H9 (cell line): ENCODE data around the gene CCL20. TPM values are rescaled to one million over a fixed set of nuclear protein-coding genes. Genes with fewer than 3 reads are reported as not detected.

Experiments used
- DNase-seq: peaks from one replicate; pipeline ENCODE4 v3.0.0-alpha.2; 2017
- H2AFZ ChIP-seq: one replicate; pipeline ENCODE4 v1.6.1; 2013; ENCODE audit warnings: mild to moderate bottlenecking, low read length, control low read depth, moderate library complexity
- H2AK5ac ChIP-seq: 2 replicates; pipeline ENCODE4 v1.6.1; 2013; ENCODE audit warnings: low read length, control low read depth, mixed read lengths; ENCODE audit not compliant: insufficient read length
- H2BK120ac ChIP-seq: one replicate; pipeline ENCODE4 v1.6.1; 2013; ENCODE audit warnings: low read depth, mild to moderate bottlenecking, low read length, control low read depth, inconsistent platforms; ENCODE audit not compliant: poor library complexity, severe bottlenecking
- H2BK12ac ChIP-seq: 2 replicates; pipeline ENCODE4 v1.6.1; 2013; ENCODE audit warnings: low read length, control low read depth, mixed read lengths, low read depth; ENCODE audit not compliant: insufficient read length
- H2BK15ac ChIP-seq: 2 replicates; pipeline ENCODE4 v1.6.1; 2013; ENCODE audit warnings: low read depth, low read length, control low read depth
- H2BK20ac ChIP-seq: one replicate; pipeline ENCODE4 v1.6.1; 2013; ENCODE audit warnings: low read depth, mild to moderate bottlenecking, low read length, control low read depth, inconsistent platforms; ENCODE audit not compliant: poor library complexity, severe bottlenecking
- H2BK5ac ChIP-seq: 2 replicates; pipeline ENCODE4 v1.6.1; 2013; ENCODE audit warnings: low read length, control low read depth, mixed read lengths; ENCODE audit not compliant: insufficient read length
- H3K14ac ChIP-seq: 2 replicates; pipeline ENCODE4 v1.6.1; 2013; ENCODE audit warnings: low read length, control low read depth; ENCODE audit not compliant: insufficient read depth
- H3K18ac ChIP-seq: 2 replicates; pipeline ENCODE4 v1.6.1; 2013; ENCODE audit warnings: low read depth, mild to moderate bottlenecking, mixed read lengths, low read length, control low read depth; ENCODE audit not compliant: insufficient read length
- H3K23ac ChIP-seq: 2 replicates; pipeline ENCODE4 v1.6.1; 2013; ENCODE audit warnings: low read length, control low read depth, mixed read lengths, low read depth; ENCODE audit not compliant: insufficient read length
- H3K23me2 ChIP-seq: 2 replicates; pipeline ENCODE4 v1.6.1; 2013; ENCODE audit warnings: low read depth, mild to moderate bottlenecking, mixed read lengths, low read length, control low read depth; ENCODE audit not compliant: insufficient read length, poor library complexity, severe bottlenecking
- H3K27ac ChIP-seq: 2 replicates; pipeline ENCODE4 v1.5.1; 2013; ENCODE audit warnings: low read length, control low read depth, mixed read lengths, low read depth; ENCODE audit not compliant: insufficient read length
- H3K27me3 ChIP-seq: 2 replicates; pipeline ENCODE4 v1.6.1; 2013; ENCODE audit warnings: low read length, control low read depth, inconsistent platforms; ENCODE audit not compliant: insufficient read depth
- H3K4ac ChIP-seq: 2 replicates; pipeline ENCODE4 v1.6.1; 2013; ENCODE audit warnings: low read depth, mild to moderate bottlenecking, control low read depth, inconsistent platforms, low read length, moderate library complexity
- H3K4me1 ChIP-seq: 2 replicates; pipeline ENCODE4 v1.6.1; 2013; ENCODE audit warnings: low read length, control low read depth, inconsistent platforms; ENCODE audit not compliant: insufficient read depth
- H3K4me2 ChIP-seq: 2 replicates; pipeline ENCODE4 v1.6.1; 2013; ENCODE audit warnings: low read length, control low read depth, mixed read lengths; ENCODE audit not compliant: insufficient read length, insufficient read depth
- H3K56ac ChIP-seq: 2 replicates; pipeline ENCODE4 v1.6.1; 2013; ENCODE audit warnings: low read depth, mild to moderate bottlenecking, mixed read lengths, low read length, control low read depth; ENCODE audit not compliant: insufficient read length
- H3K79me1 ChIP-seq: 2 replicates; pipeline ENCODE4 v1.6.1; 2013; ENCODE audit warnings: low read depth, mild to moderate bottlenecking, moderate library complexity, low read length, control low read depth, inconsistent platforms; ENCODE audit not compliant: insufficient read depth, poor library complexity, severe bottlenecking
- H3K79me2 ChIP-seq: 2 replicates; pipeline ENCODE4 v1.6.1; 2013; ENCODE audit warnings: low read length, control low read depth, inconsistent platforms; ENCODE audit not compliant: insufficient read depth
- H3K9ac ChIP-seq: 2 replicates; pipeline ENCODE4 v1.6.1; 2013; ENCODE audit warnings: low read length, control low read depth, mixed read lengths; ENCODE audit not compliant: insufficient read length; ENCODE audit errors: extremely low read depth
- H3K9me3 ChIP-seq: one replicate; pipeline ENCODE4 v1.6.1; 2013; ENCODE audit warnings: low read depth, low read length, inconsistent platforms; ENCODE audit not compliant: control insufficient read depth
- H3T11ph ChIP-seq: one replicate; pipeline ENCODE4 v1.6.1; 2013; ENCODE audit warnings: mild to moderate bottlenecking, low read length, control low read depth, inconsistent platforms
- H4K20me1 ChIP-seq: one replicate; pipeline ENCODE4 v1.6.1; 2013; ENCODE audit not compliant: control insufficient read depth, insufficient read length, insufficient read depth
- H4K5ac ChIP-seq: 2 replicates; pipeline ENCODE4 v1.6.1; 2013; ENCODE audit warnings: low read depth, mild to moderate bottlenecking, mixed read lengths, low read length, control low read depth; ENCODE audit not compliant: insufficient read length
- H4K8ac ChIP-seq: replicated peaks from 2 replicates; pipeline ENCODE4 v1.6.1; 2013; ENCODE audit warnings: low read length, control low read depth, mixed read lengths, low read depth; ENCODE audit not compliant: insufficient read length
- H4K91ac ChIP-seq: 2 replicates; pipeline ENCODE4 v1.6.1; 2013; ENCODE audit warnings: low read depth, mild to moderate bottlenecking, moderate library complexity, mixed read lengths, low read length, control low read depth; ENCODE audit not compliant: insufficient read length
- H3K27ac Mint-ChIP-seq, 3 experiments: 2 replicates in 2 of 3; 3 replicates in 1 of 3; pipeline ENCODE4 v1.8.0; 2020 to 2021; ENCODE audit warnings: mixed read lengths in 3 of 3, mild to moderate bottlenecking in 1 of 3, moderate library complexity in 1 of 3
- H3K27me3 Mint-ChIP-seq: 2 replicates; pipeline ENCODE4 v1.8.0; 2021; ENCODE audit warnings: low read depth, mild to moderate bottlenecking, moderate library complexity, mixed read lengths
- H3K36me3 Mint-ChIP-seq, 3 experiments: 2 replicates in 2 of 3; 3 replicates in 1 of 3; pipeline ENCODE4 v1.8.0; 2020 to 2021; ENCODE audit warnings: low read depth in 3 of 3, mixed read lengths in 3 of 3; ENCODE audit not compliant: insufficient read depth in 1 of 3
- H3K4me1 Mint-ChIP-seq, 2 experiments: 2 replicates each; pipeline ENCODE4 v1.8.0; 2020; ENCODE audit warnings: mixed read lengths in 2 of 2
- H3K4me3 Mint-ChIP-seq, 2 experiments: 2 replicates in 1 of 2; 3 replicates in 1 of 2; pipeline ENCODE4 v1.8.0; 2020 to 2021; ENCODE audit warnings: mild to moderate bottlenecking in 2 of 2, mixed read lengths in 2 of 2, moderate library complexity in 1 of 2
- H3K9me3 Mint-ChIP-seq, 2 experiments: 2 replicates in 1 of 2; 3 replicates in 1 of 2; pipeline ENCODE4 v1.8.0; 2020; ENCODE audit warnings: mild to moderate bottlenecking in 2 of 2, mixed read lengths in 2 of 2, moderate library complexity in 1 of 2
- CTCF ChIP-seq: fragments of 200-600 bp; sonication (generic); conservative IDR thresholded peaks from 3 replicates; pipeline ENCODE4 v1.8.0; 2021; ENCODE audit warnings: antibody characterized with exemption, mild to moderate bottlenecking
- WGBS: extraction: QIAGEN DNeasy Blood & Tissue Kit; methylation state at CpG from one replicate; pipeline ENCODE4 v1.1.7; 2013; ENCODE audit warnings: missing lambda C conversion rate, low lambda C conversion rate, mixed read lengths; ENCODE audit not compliant: insufficient read length; ENCODE audit errors: extremely low coverage; 5-methylcytosine and 5-hydroxymethylcytosine counted together
- total RNA-seq: library from RNA; stranded (reverse); gene quantifications from 2 replicates; pipeline ENCODE4 v1.2.1, GENCODE V29; 2021

The CCL20 gene
- total RNA-seq, 1 experiment from 2014 or later = not detected

- no CpG with 5 or more reads among the region's 1 CpG for WGBS
- H3K9me3 Mint-ChIP-seq = peaks cover 0 to 2% of the 10 kb centered on the region in 2 experiments; a peak in 1 of 5 replicates
- Histone ChIP-seq H3T11ph (no peak overlapping the region), H2BK12ac (no peak overlapping the region), H3K79me1 (no peaks in the 10 kb centered on the region), H3K14ac (no peak overlapping the region), H2BK20ac (no peak overlapping the region), H2BK5ac (no peak overlapping the region), H2AK5ac (no peak overlapping the region), H4K91ac (no peak overlapping the region), H3K27ac (no peak overlapping the region), H3K9me3 (no peaks in the 10 kb centered on the region), H2AFZ (no peak overlapping the region), H3K18ac (no peak overlapping the region), H3K27me3 (no peaks in the 10 kb centered on the region), H3K23me2 (no peaks in the 10 kb centered on the region), H2BK120ac (no peak overlapping the region), H3K4me1 (no peaks in the 10 kb centered on the region), H4K8ac (no peak overlapping the region), H3K23ac (no peak overlapping the region), H4K5ac (no peak overlapping the region), H3K4me2 (no peak overlapping the region), H3K56ac (no peak overlapping the region), H4K20me1 (no peaks in the 10 kb centered on the region), H2BK15ac (no peak overlapping the region), H3K79me2 (no peaks in the 10 kb centered on the region), H3K9ac (no peak overlapping the region), H3K4ac (no peak overlapping the region)
- peaks cover 12 to 13% of the 10 kb centered on the region in 2 experiments for H3K4me1 Mint-ChIP-seq
- peaks cover 0 to 3% (median 0%) of the 10 kb centered on the region in 3 experiments; a peak in 1 of 7 replicates for H3K36me3 Mint-ChIP-seq
- no peak for TF ChIP-seq CTCF
- DNase-seq = no peak
- H3K27me3 Mint-ChIP-seq = no peaks in the 10 kb centered on the region; the same call in 1 of the 2 replicates
- no peak overlapping the region for H3K4me3 Mint-ChIP-seq
- no peak overlapping the region for H3K27ac Mint-ChIP-seq
Observed at GRCh38 chr2:227846831-227847230, 33.2 kb downstream of the CCL20 start.
